NCI-H1694 (cell line): ENCODE data around the gene GALNT10.
A peak's percentile ranks its signal among the peaks of the same experiment; 100 is the strongest.

Experiments
- DNase-seq: peaks from one replicate; lab custom pipeline; 2025; lab: John Stamatoyannopoulos, UW

Gene GALNT10

GRCh38 chr5:154236536-154237375, 46.2 kb downstream of the GALNT10 start:
- DNase-seq: no peak

GRCh38 chr5:154237376-154237743, 46.8 kb downstream of the GALNT10 start:
- DNase-seq: no peak

GRCh38 chr5:154237946-154238345, 47.4 kb downstream of the GALNT10 start:
- DNase-seq: no peak

- no peak for DNase-seq
These were observed 48.4 kb downstream of the GALNT10 start for GRCh38 chr5:154238776-154239481.

GRCh38 chr5:154240595-154240994, 50.1 kb downstream of the GALNT10 start:
- no peak for DNase-seq

- no peak for DNase-seq
These were observed 50.5 kb downstream of the GALNT10 start for GRCh38 chr5:154241021-154241420.

- DNase-seq: no peak
These were observed 51.9 kb downstream of the GALNT10 start for GRCh38 chr5:154242442-154242841.

- no peak for DNase-seq
These were observed 52.4 kb downstream of the GALNT10 start for GRCh38 chr5:154242964-154243376.

GRCh38 chr5:154243736-154244135, 53.2 kb downstream of the GALNT10 start:
- no peak for DNase-seq

- DNase-seq: peak; percentile 7
These were observed 53.9 kb downstream of the GALNT10 start for GRCh38 chr5:154244476-154244875.

- no peak for DNase-seq
These were observed 58.2 kb downstream of the GALNT10 start for GRCh38 chr5:154248691-154249090.

GRCh38 chr5:154249826-154250225, 59.3 kb downstream of the GALNT10 start:
- no peak for DNase-seq

- DNase-seq: no peak
These were observed 61.0 kb downstream of the GALNT10 start for GRCh38 chr5:154251529-154251928.

- DNase-seq: no peak
These were observed 63.3 kb downstream of the GALNT10 start for GRCh38 chr5:154253807-154254206.

- no peak for DNase-seq
These were observed 64.4 kb downstream of the GALNT10 start for GRCh38 chr5:154254896-154255295.

GRCh38 chr5:154257046-154257445, 66.5 kb downstream of the GALNT10 start:
- no peak for DNase-seq

- no peak for DNase-seq
These were observed 68.1 kb downstream of the GALNT10 start for GRCh38 chr5:154258531-154259217.

GRCh38 chr5:154260224-154260927, 69.8 kb downstream of the GALNT10 start:
- no peak for DNase-seq

GRCh38 chr5:154262342-154262741, 71.8 kb downstream of the GALNT10 start:
- no peak for DNase-seq

- no peak for DNase-seq
These were observed 74.1 kb downstream of the GALNT10 start for GRCh38 chr5:154264549-154265196.

GRCh38 chr5:154265197-154265773, 74.8 kb downstream of the GALNT10 start:
- no peak for DNase-seq
